GM18526 (cell line): Measurements from ENCODE around the gene OTUB2.

Experiments used
- POLR2A ChIP-seq: IDR thresholded peaks from 3 replicates; pipeline ENCODE4 v1.6.1; 2011; ENCODE audit not compliant: insufficient read length; ENCODE audit errors: extremely low read depth

The OTUB2 gene

GRCh38 chr14:94080621-94081385 is 54.7 kb downstream of the OTUB2 start, which contains the start of the genes DDX24 and IFI27L1:
TSS of gene DDX24 (minus strand) at chr14:94081202. CDS start at chr14:94079742, 1,460 bp downstream.
TSS of gene IFI27L1 (plus strand) at chr14:94081310. CDS start at chr14:94096938, 15,628 bp downstream.
- peak; percentile 92 for TF ChIP-seq POLR2A

GRCh38 chr14:94081386-94081820 is 55.3 kb downstream of the OTUB2 start:
- no peak for TF ChIP-seq POLR2A

- no peak for TF ChIP-seq POLR2A
These were observed 61.8 kb downstream of the OTUB2 start for GRCh38 chr14:94087891-94088290.

GRCh38 chr14:94088516-94088915 is 62.4 kb downstream of the OTUB2 start:
- no peak for TF ChIP-seq POLR2A

- no peak for TF ChIP-seq POLR2A
These were observed 63.3 kb downstream of the OTUB2 start for GRCh38 chr14:94089479-94089878.

GRCh38 chr14:94093418-94093817 is 67.3 kb downstream of the OTUB2 start:
- no peak for TF ChIP-seq POLR2A

- no peak for TF ChIP-seq POLR2A
These were observed 71.0 kb downstream of the OTUB2 start for GRCh38 chr14:94097091-94097490.
